ENCODE data around the gene SMC1A.
A peak's percentile ranks its signal among the peaks of the same experiment; 100 is the strongest.

SMC1A gene

GRCh38 chrX:53422086-53422860 lies at the start of gene SMC1A (continued):
- TF ChIP-seq, protein P1, sequence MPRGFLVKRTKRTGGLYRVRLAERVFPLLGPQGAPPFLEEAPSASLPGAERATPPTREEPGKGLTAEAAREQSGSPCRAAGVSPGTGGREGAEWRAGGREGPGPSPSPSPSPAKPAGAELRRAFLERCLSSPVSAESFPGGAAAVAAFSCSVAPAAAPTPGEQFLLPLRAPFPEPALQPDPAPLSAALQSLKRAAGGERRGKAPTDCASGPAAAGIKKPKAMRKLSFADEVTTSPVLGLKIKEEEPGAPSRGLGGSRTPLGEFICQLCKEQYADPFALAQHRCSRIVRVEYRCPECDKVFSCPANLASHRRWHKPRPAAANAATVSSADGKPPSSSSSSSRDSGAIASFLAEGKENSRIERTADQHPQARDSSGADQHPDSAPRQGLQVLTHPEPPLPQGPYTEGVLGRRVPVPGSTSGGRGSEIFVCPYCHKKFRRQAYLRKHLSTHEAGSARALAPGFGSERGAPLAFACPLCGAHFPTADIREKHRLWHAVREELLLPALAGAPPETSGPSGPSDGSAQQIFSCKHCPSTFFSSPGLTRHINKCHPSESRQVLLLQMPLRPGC (tag by site-specific recombination; IDR thresholded peaks at IDR 0.05), result peak; percentile 73; the same call in 1 of the 2 replicates
- TF ChIP-seq ZNF426 (tag by site-specific recombination; IDR thresholded peaks at IDR 0.05), result no peak
- TF ChIP-seq PBX3 (CRISPR knock-in tag; IDR thresholded peaks at IDR 0.05), result peak; percentile 76; the same call in 1 of the 2 replicates
- TF ChIP-seq, protein P2, sequence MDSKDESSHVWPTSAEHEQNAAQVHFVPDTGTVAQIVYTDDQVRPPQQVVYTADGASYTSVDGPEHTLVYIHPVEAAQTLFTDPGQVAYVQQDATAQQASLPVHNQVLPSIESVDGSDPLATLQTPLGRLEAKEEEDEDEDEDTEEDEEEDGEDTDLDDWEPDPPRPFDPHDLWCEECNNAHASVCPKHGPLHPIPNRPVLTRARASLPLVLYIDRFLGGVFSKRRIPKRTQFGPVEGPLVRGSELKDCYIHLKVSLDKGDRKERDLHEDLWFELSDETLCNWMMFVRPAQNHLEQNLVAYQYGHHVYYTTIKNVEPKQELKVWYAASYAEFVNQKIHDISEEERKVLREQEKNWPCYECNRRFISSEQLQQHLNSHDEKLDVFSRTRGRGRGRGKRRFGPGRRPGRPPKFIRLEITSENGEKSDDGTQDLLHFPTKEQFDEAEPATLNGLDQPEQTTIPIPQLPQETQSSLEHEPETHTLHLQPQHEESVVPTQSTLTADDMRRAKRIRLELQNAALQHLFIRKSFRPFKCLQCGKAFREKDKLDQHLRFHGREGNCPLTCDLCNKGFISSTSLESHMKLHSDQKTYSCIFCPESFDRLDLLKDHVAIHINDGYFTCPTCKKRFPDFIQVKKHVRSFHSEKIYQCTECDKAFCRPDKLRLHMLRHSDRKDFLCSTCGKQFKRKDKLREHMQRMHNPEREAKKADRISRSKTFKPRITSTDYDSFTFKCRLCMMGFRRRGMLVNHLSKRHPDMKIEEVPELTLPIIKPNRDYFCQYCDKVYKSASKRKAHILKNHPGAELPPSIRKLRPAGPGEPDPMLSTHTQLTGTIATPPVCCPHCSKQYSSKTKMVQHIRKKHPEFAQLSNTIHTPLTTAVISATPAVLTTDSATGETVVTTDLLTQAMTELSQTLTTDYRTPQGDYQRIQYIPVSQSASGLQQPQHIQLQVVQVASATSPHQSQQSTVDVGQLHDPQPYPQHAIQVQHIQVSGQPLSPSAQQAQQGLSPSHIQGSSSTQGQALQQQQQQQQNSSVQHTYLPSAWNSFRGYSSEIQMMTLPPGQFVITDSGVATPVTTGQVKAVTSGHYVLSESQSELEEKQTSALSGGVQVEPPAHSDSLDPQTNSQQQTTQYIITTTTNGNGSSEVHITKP (tag by site-specific recombination; IDR thresholded peaks at IDR 0.05), result peak; percentile 100
- no peak for TF ChIP-seq ZNF514 (tag by site-specific recombination; IDR thresholded peaks at IDR 0.05)
- TF ChIP-seq, protein P3, sequence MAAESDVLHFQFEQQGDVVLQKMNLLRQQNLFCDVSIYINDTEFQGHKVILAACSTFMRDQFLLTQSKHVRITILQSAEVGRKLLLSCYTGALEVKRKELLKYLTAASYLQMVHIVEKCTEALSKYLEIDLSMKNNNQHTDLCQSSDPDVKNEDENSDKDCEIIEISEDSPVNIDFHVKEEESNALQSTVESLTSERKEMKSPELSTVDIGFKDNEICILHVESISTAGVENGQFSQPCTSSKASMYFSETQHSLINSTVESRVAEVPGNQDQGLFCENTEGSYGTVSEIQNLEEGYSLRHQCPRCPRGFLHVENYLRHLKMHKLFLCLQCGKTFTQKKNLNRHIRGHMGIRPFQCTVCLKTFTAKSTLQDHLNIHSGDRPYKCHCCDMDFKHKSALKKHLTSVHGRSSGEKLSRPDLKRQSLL (tag by site-specific recombination; IDR thresholded peaks at IDR 0.05), result 0 out of 2 replicates have a peak, but pooled peaks have one; percentile 4
- TF ChIP-seq, protein P4, sequence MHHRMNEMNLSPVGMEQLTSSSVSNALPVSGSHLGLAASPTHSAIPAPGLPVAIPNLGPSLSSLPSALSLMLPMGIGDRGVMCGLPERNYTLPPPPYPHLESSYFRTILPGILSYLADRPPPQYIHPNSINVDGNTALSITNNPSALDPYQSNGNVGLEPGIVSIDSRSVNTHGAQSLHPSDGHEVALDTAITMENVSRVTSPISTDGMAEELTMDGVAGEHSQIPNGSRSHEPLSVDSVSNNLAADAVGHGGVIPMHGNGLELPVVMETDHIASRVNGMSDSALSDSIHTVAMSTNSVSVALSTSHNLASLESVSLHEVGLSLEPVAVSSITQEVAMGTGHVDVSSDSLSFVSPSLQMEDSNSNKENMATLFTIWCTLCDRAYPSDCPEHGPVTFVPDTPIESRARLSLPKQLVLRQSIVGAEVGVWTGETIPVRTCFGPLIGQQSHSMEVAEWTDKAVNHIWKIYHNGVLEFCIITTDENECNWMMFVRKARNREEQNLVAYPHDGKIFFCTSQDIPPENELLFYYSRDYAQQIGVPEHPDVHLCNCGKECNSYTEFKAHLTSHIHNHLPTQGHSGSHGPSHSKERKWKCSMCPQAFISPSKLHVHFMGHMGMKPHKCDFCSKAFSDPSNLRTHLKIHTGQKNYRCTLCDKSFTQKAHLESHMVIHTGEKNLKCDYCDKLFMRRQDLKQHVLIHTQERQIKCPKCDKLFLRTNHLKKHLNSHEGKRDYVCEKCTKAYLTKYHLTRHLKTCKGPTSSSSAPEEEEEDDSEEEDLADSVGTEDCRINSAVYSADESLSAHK (tag by site-specific recombination; IDR thresholded peaks at IDR 0.05), result peak; percentile 65; the same call in 1 of the 2 replicates
- no peak for TF ChIP-seq ZNF571 (tag by site-specific recombination; IDR thresholded peaks at IDR 0.05)
- TF ChIP-seq ZNF768 (tag by site-specific recombination; IDR thresholded peaks at IDR 0.05), result no peak
- peak; percentile 96 for TF ChIP-seq ZSCAN5A (tag by site-specific recombination; IDR thresholded peaks at IDR 0.05)
- TF ChIP-seq ZNF48 (tag by site-specific recombination; IDR thresholded peaks at IDR 0.05), result no peak
- TF ChIP-seq ZSCAN30 (tag by site-specific recombination; IDR thresholded peaks at IDR 0.05), result peak; percentile 96
- peak; percentile 83; the same call in 1 of the 2 replicates for TF ChIP-seq HOXD13 (CRISPR knock-in tag; IDR thresholded peaks at IDR 0.05; ENCODE audit: borderline replicate concordance)
- TF ChIP-seq ZNF707 (tag by site-specific recombination; IDR thresholded peaks at IDR 0.05), result no peak
- TF ChIP-seq GLIS2 (tag by site-specific recombination; IDR thresholded peaks at IDR 0.05), result peak; percentile 91
- TF ChIP-seq, protein P5, sequence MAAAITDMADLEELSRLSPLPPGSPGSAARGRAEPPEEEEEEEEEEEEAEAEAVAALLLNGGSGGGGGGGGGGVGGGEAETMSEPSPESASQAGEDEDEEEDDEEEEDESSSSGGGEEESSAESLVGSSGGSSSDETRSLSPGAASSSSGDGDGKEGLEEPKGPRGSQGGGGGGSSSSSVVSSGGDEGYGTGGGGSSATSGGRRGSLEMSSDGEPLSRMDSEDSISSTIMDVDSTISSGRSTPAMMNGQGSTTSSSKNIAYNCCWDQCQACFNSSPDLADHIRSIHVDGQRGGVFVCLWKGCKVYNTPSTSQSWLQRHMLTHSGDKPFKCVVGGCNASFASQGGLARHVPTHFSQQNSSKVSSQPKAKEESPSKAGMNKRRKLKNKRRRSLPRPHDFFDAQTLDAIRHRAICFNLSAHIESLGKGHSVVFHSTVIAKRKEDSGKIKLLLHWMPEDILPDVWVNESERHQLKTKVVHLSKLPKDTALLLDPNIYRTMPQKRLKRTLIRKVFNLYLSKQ (tag by site-specific recombination; IDR thresholded peaks at IDR 0.05; ENCODE audit: borderline replicate concordance), result no peak
- peak; percentile 96 for TF ChIP-seq ZNF580 (tag by site-specific recombination; IDR thresholded peaks at IDR 0.05)
- TF ChIP-seq OSR2 (tag by site-specific recombination; IDR thresholded peaks at IDR 0.05), result 0 out of 2 replicates have a peak, but pooled peaks have one; percentile 46
- TF ChIP-seq ZNF362 (tag by site-specific recombination; IDR thresholded peaks at IDR 0.05), result no peak
- TF ChIP-seq ZNF529 (tag by site-specific recombination; IDR thresholded peaks at IDR 0.05; ENCODE audit: insufficient replicate concordance), result no peak
- no peak for TF ChIP-seq ZNF423 (tag by site-specific recombination; IDR thresholded peaks at IDR 0.05)
- TF ChIP-seq ZNF394 (tag by site-specific recombination; IDR thresholded peaks at IDR 0.05; ENCODE audit: borderline replicate concordance), result peak; percentile 73; the same call in 1 of the 2 replicates
